HCT116 (cell line): Measurements from ENCODE around the gene FAM167B. TPM values are rescaled to one million over a fixed set of nuclear protein-coding genes. Genes with fewer than 3 reads are reported as not detected.

Experiments used
- ATAC-seq: fragments of 200-7000 bp; cut with Tn5 transposase; 2 replicates; pipeline ENCODE4 v1.9.1; 2020; ENCODE audit warnings: mild to moderate bottlenecking, moderate library complexity
- BruUV-seq: library from RNA; stranded (reverse); fragments of 400-500 nt; replicated peaks from 2 replicates; lab custom pipeline; 2021; lab: Mats Ljungman, UMichigan
- CTCF ChIA-PET: fragments of 300-600 bp; sonication (Branson Sonifier 250); formaldehyde crosslinking; loops from one replicate; lab custom pipeline; 2021; ENCODE audit warnings: antibody characterized with exemption; lab: Charles Lee
- POLR2A ChIA-PET: fragments of 300-600, 350-600 bp; sonication (Branson Sonifier 250); formaldehyde crosslinking; loops from one replicate; lab custom pipeline; 2021; ENCODE audit warnings: antibody characterized with exemption; lab: Charles Lee
- RAD21 ChIA-PET, 2 experiments: fragments of 300-600 bp; sonication (Branson Sonifier 250); formaldehyde crosslinking; loops; one replicate each; lab custom pipeline; 2023; ENCODE audit warnings: low total read pairs in 2 of 2; ENCODE audit not compliant: uncharacterized antibody in 2 of 2, unreplicated experiment in 2 of 2, low non-redundant PET in 1 of 2; lab: Charles Lee
- DNase-seq: peaks from one replicate; pipeline ENCODE4 v3.0.0-alpha.2; 2010; ENCODE audit warnings: low read depth, low spot score
- H2AFZ ChIP-seq: fragments of 200-600 bp; shearing (Covaris generic), sonication (generic); 2 replicates; pipeline ENCODE4 v1.6.1; 2017; ENCODE audit warnings: low read depth, mixed run types, mixed read lengths, antibody characterized with exemption, low read length; ENCODE audit not compliant: poor library complexity, severe bottlenecking
- H3K27ac ChIP-seq: 2 replicates; pipeline ENCODE4 v1.5.1; 2012; ENCODE audit warnings: low read depth, low read length
- H3K27me3 ChIP-seq: fragments of 200-600 bp; sonication (generic); 2 replicates; pipeline ENCODE4 v1.6.1; 2016; ENCODE audit warnings: mixed run types, low read length, mixed read lengths; ENCODE audit not compliant: insufficient read depth
- H3K36me3 ChIP-seq, 2 experiments: fragments of 200-500 bp in 1 of 2; fragments of 200-600 bp in 1 of 2; sonication (Bioruptor generic) in 1 of 2; sonication (generic) in 1 of 2; 2 replicates each; pipeline versions ENCODE4 v1.5.1 to v1.6.1; 2014 to 2016; ENCODE audit warnings: low read length in 2 of 2, inconsistent platforms in 1 of 2, mixed read lengths in 1 of 2, mixed run types in 1 of 2; ENCODE audit not compliant: insufficient read depth in 2 of 2, control insufficient read depth in 1 of 2
- H3K4me1 ChIP-seq, 2 experiments: fragments of 200-600 bp in 1 of 2; sonication (generic) in 1 of 2; 2 replicates each; pipeline versions ENCODE4 v1.5.1 to v1.6.1; 2012 to 2017; ENCODE audit warnings: low read length in 2 of 2, inconsistent platforms in 1 of 2, mild to moderate bottlenecking in 1 of 2, mixed read lengths in 1 of 2, mixed run types in 1 of 2, moderate library complexity in 1 of 2; ENCODE audit not compliant: insufficient read depth in 2 of 2, control insufficient read depth in 1 of 2
- H3K4me2 ChIP-seq: fragments of 200-600 bp; sonication (generic); 2 replicates; pipeline ENCODE4 v1.6.1; 2017; ENCODE audit warnings: mixed run types, low read length, mixed read lengths
- H3K4me3 ChIP-seq, 2 experiments: fragments of 200-600 bp in 1 of 2; sonication (generic) in 1 of 2; replicated peaks in 1 of 2; 2 replicates each; pipeline ENCODE4 v1.5.1; 2011 to 2016; ENCODE audit warnings: low read length in 2 of 2, control low read depth in 1 of 2, low read depth in 1 of 2, mild to moderate bottlenecking in 1 of 2, mixed read lengths in 1 of 2, mixed run types in 1 of 2
- H3K79me2 ChIP-seq: fragments of 200-600 bp; sonication (generic); 2 replicates; pipeline ENCODE4 v1.6.1; 2017; ENCODE audit warnings: mild to moderate bottlenecking, mixed run types, low read length, moderate library complexity, mixed read lengths; ENCODE audit not compliant: insufficient read depth
- H3K9ac ChIP-seq: fragments of 200-600 bp; sonication (generic); 2 replicates; pipeline ENCODE4 v1.6.1; 2016; ENCODE audit warnings: low read length, mixed read lengths
- H3K9me2 ChIP-seq: fragments of 200-600 bp; sonication (generic), shearing (Covaris generic); 2 replicates; pipeline ENCODE4 v1.6.1; 2017; ENCODE audit warnings: mixed run types, mild to moderate bottlenecking, moderate library complexity; ENCODE audit not compliant: insufficient read depth
- H3K9me3 ChIP-seq, 2 experiments: fragments of 200-500 bp in 1 of 2; fragments of 200-600 bp in 1 of 2; sonication (Bioruptor generic) in 1 of 2; sonication (generic) in 1 of 2; 2 replicates each; pipeline ENCODE4 v1.6.1; 2014 to 2017; ENCODE audit warnings: low read length in 2 of 2, mixed read lengths in 2 of 2, inconsistent platforms in 1 of 2, low read depth in 1 of 2, mild to moderate bottlenecking in 1 of 2, mixed run types in 1 of 2, moderate library complexity in 1 of 2; ENCODE audit not compliant: control insufficient read depth in 1 of 2, insufficient read depth in 1 of 2
- H4K20me1 ChIP-seq: fragments of 200-600 bp; sonication (generic), shearing (Covaris generic); 2 replicates; pipeline ENCODE4 v1.6.1; 2017; ENCODE audit warnings: mixed run types, mild to moderate bottlenecking, moderate library complexity; ENCODE audit not compliant: insufficient read depth
- CEBPB ChIP-seq: IDR thresholded peaks from 2 replicates; pipeline ENCODE4 v1.6.1; 2012; ENCODE audit warnings: low read depth
- EGR1 ChIP-seq: IDR thresholded peaks from 2 replicates; pipeline ENCODE4 v1.6.1; 2012; ENCODE audit warnings: low read depth
- EZH2 ChIP-seq: fragments of 200-600 bp; sonication (generic); IDR thresholded peaks from 2 replicates; pipeline ENCODE4 v1.6.1; 2017; ENCODE audit warnings: antibody characterized with exemption, mixed run types
- FOSL1 ChIP-seq: IDR thresholded peaks from 2 replicates; pipeline ENCODE4 v1.6.1; 2012; ENCODE audit warnings: low read depth
- POLR2AphosphoS5 ChIP-seq: IDR thresholded peaks from 2 replicates; pipeline ENCODE4 v1.6.1; 2011; ENCODE audit warnings: mild to moderate bottlenecking, low read depth, low read length, moderate library complexity
- YY1 ChIP-seq: IDR thresholded peaks from 2 replicates; pipeline ENCODE4 v1.6.1; 2011; ENCODE audit warnings: low read length, low read depth, moderate library complexity, mild to moderate bottlenecking; ENCODE audit not compliant: insufficient replicate concordance; ENCODE audit errors: extremely low read depth
- intact Hi-C: fragments of 100-400 bp; cut with micrococcal nuclease; formaldehyde crosslinking; loops from 2 replicates; pipeline ENCODE4 v1.10.0; 2022
- total RNA-seq: library from RNA; stranded (reverse); gene quantifications from one replicate; pipeline ENCODE4 v1.2.1, GENCODE V29; 2021; ENCODE audit not compliant: unreplicated experiment

Gene FAM167B
- total RNA-seq, 1 experiment from 2014 or later, result 0.42 TPM

DNA sequence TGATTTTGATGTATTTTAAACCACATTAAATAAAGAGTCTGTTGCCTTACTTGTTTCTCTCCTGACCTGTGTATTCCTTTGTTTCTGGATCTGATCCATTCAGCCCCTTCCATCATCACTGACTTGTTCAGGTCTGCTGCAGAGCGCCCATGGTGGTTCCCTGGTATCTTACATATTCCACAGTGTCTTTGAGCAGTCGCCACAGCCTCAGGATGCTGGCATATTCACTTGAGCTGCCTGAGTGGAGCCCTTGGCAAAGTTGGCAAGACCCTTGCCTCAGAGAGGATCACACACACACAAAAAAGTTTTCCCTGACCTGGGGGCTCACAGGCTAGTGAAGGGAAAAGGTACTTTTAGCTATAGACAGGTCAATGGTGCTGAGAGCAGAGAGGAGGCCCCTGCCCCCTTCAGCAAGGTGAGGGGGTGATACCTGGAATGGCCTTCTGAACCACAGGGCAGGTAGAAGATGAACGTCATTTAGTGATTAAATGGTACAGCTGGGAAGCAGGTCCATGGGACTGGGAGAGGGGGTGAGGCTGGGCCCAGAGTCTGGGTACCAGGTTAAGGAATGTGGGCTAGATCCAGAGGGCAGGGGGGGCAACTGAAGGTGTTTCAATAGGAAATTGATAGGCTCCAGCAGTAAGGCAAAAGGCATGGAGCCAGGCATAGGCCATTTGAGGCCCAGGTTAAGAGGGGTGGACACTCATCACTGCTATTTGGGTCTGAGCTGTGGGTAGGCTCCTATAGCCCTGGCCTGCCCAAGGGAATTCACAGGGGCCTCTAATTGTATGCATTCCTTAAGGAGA is 48.6 kb upstream of the FAM167B start:
- no peaks in the 10 kb centered on the region for H3K9me2 ChIP-seq
- no peak overlapping the region for H3K9ac ChIP-seq
- H2AFZ ChIP-seq, result no peak overlapping the region
- intact Hi-C loops, result no loop called here
- peaks cover 5 to 21% of the 10 kb centered on the region in 2 experiments; a peak in 3 of 4 replicates for H3K4me1 ChIP-seq
- no TSS peak for BruUV-seq
- no peaks in the 10 kb centered on the region for H3K27me3 ChIP-seq
- H3K79me2 ChIP-seq, result no peaks in the 10 kb centered on the region
- ChIA-PET CTCF (interaction anchor here (1.1 kb wide), 1 partner anchor 12 kb away, joined by 3 read pairs; no protein-coding TSS in a partner anchor), RAD21 (no interaction called here), POLR2A (no interaction called here)
- H3K4me3 ChIP-seq, result no peak overlapping the region
- no peaks in the 10 kb centered on the region for H3K9me3 ChIP-seq
- no peak overlapping the region for H3K27ac ChIP-seq
- no peak for DNase-seq
- H3K36me3 ChIP-seq, result peaks cover 16 to 38% of the 10 kb centered on the region in 2 experiments
- no peak for ATAC-seq
- TF ChIP-seq FOSL1, result no peak
- peak; percentile 35; the same call in 1 of the 2 replicates for TF ChIP-seq POLR2AphosphoS5
- TF ChIP-seq, all 23 proteins: peak for 1
- Histone ChIP-seq H3K4me2 (no peak overlapping the region), H4K20me1 (no peaks in the 10 kb centered on the region)

DNA sequence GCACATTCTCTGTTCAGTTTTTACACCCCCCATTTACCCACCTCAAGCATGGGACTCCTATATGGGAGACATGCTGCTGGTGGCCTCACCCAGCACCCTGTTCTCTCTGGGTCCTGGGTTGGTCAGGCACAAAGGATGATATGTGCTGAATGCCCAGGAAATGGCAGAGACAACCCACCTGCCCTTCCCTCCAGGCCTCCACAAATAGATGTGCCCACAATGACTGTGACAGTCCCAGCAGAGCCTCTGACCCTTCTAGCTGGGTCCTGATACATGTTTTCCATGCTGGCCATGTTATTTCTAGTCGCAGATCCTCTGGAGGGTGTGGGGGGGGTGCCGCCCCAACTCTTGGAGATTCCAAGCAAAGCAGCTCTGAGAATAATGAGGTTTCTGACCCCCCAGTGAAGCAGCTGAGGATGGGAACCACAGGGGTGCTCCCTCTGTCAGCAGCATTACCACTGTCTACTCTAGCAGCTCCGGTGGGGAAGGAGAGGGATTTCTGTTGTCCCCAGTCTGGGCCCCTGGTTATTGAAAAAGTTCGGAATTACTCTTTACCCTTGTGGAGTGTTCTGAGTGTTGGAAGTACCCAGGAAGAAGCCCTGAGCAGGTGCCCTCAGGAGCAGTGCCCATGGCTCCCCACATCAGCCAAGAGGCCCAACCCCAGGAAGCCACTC is 47.8 kb upstream of the FAM167B start:
- Histone ChIP-seq H3K27ac (no peak overlapping the region), H3K9me3 (no peaks in the 10 kb centered on the region), H3K36me3 (peaks cover 10 to 32% of the 10 kb centered on the region in 2 experiments), H3K4me1 (peaks cover 5 to 21% of the 10 kb centered on the region in 2 experiments; a peak in 3 of 4 replicates), H3K27me3 (no peaks in the 10 kb centered on the region), H3K9me2 (no peaks in the 10 kb centered on the region), H3K4me3 (no peak overlapping the region), H2AFZ (no peak overlapping the region), H3K79me2 (no peaks in the 10 kb centered on the region), H4K20me1 (no peaks in the 10 kb centered on the region), H3K4me2 (no peak overlapping the region), H3K9ac (no peak overlapping the region)
- 0 out of 2 replicates have a peak, but pooled peaks have one; percentile 10 for ATAC-seq
- ChIA-PET CTCF (no interaction called here), RAD21 (no interaction called here), POLR2A (no interaction called here)
- TF ChIP-seq EZH2 (no peak), YY1 (no peak), EGR1 (no peak), CEBPB (no peak), POLR2AphosphoS5 (peak; percentile 23; the same call in 1 of the 2 replicates)
- no peak for DNase-seq
- intact Hi-C loops, result no loop called here
- no TSS peak for BruUV-seq
